Measurements from ENCODE around the gene PCDHGA1.

- no peak for TF ChIP-seq CTCF (IDR thresholded peaks at IDR 0.05; ENCODE audit: poor library complexity, severe bottlenecking)
- no peak for TF ChIP-seq EP300 (conservative IDR thresholded peaks at IDR 0.05; ENCODE audit: poor library complexity, severe bottlenecking)
- TF ChIP-seq POLR2AphosphoS5 (IDR thresholded peaks at IDR 0.05), result no peak
- TF ChIP-seq RAD21 (conservative IDR thresholded peaks at IDR 0.05), result no peak
- TF ChIP-seq TAF1 (IDR thresholded peaks at IDR 0.05; ENCODE audit: low read depth), result no peak
- no peak for TF ChIP-seq EZH2 (IDR thresholded peaks at IDR 0.05; ENCODE audit: borderline replicate concordance, insufficient read depth, low read length, poor library complexity, severe bottlenecking)
- no peak for TF ChIP-seq SMC3 (conservative IDR thresholded peaks at IDR 0.05; ENCODE audit: poor library complexity)
- TF ChIP-seq MXI1 (conservative IDR thresholded peaks at IDR 0.05; ENCODE audit: poor library complexity, severe bottlenecking), result no peak
- no peak for TF ChIP-seq REST (IDR thresholded peaks at IDR 0.05; ENCODE audit: borderline replicate concordance)
Observed at GRCh38 chr5:141343953-141344463, 13.7 kb downstream of the PCDHGA1 start.
